Mucosa of gallbladder (tissue), 1 donor: Measurements from ENCODE around the gene GPR63. TPM values are rescaled to one million over a fixed set of nuclear protein-coding genes. Genes with fewer than 3 reads are reported as not detected.

Experiments used
- DNase-seq: peaks from one replicate; pipeline ENCODE4 v3.0.0-alpha.2; 2020; ENCODE audit warnings: low spot score
- total RNA-seq: library from RNA; stranded (reverse); gene quantifications from one replicate; pipeline ENCODE4 v1.2.1, GENCODE V29; 2021
- donor health status: DM: no; HTN: no; CAD: no.

GPR63 gene
- total RNA-seq, 1 donor from 2014 or later: 1.6 TPM

GRCh38 chr6:96760153-96760687 lies 77.1 kb downstream of the GPR63 start:
- no peak for DNase-seq

- DNase-seq: no peak
Measured at GRCh38 chr6:96755096-96755495, 82.2 kb downstream of the GPR63 start.

GRCh38 chr6:96749891-96750290 lies 87.4 kb downstream of the GPR63 start:
- DNase-seq: no peak

Other genes with a start within 250 kb of the GPR63 start
- gene NDUFAF4, start 60.4 kb upstream of the GPR63 start, total RNA-seq: 25.9 TPM
- 1.6 TPM for gene KLHL32, start 87.3 kb upstream of the GPR63 start, total RNA-seq